T-cell (primary cell): Measurements from ENCODE around the gene CPPED1. TPM values are rescaled to one million over a fixed set of nuclear protein-coding genes. Genes with fewer than 3 reads are reported as not detected.

Source experiments
- ATAC-seq, 4 experiments: fragments of 200-7000 bp in 3 of 4; fragments of 150-1000 bp in 1 of 4; cut with Tn5 transposase; replicated peaks in 1 of 4; 1 replicate in 3 of 4; 2 replicates in 1 of 4; pipeline ENCODE4 v1.10.0; 2021; ENCODE audit warnings: moderate library complexity in 3 of 4, mild to moderate bottlenecking in 2 of 4, moderate number of reproducible peaks in 1 of 4
- CTCF ChIA-PET, 2 donors: fragments of 300-600 bp; sonication (Branson Sonifier 250); formaldehyde crosslinking; loops; one replicate each; lab custom pipeline; 2022; ENCODE audit warnings: antibody characterized with exemption in 2 of 2; lab: Charles Lee
- POLR2A ChIA-PET, 2 donors: fragments of 300-600 bp; sonication (Branson Sonifier 250); formaldehyde crosslinking; loops; one replicate each; lab custom pipeline; 2022; ENCODE audit warnings: antibody characterized with exemption in 2 of 2; lab: Charles Lee
- DNase-seq, 35 experiments: peaks; one replicate each; pipeline versions ENCODE4 v3.0.0 to v3.0.0-alpha.2; 2013 to 2023
- H3K27ac ChIP-seq: one replicate; pipeline ENCODE4 v1.5.1; 2013; ENCODE audit warnings: low read length
- H3K27me3 ChIP-seq, 2 experiments: replicated peaks in 1 of 2; 1 replicate in 1 of 2; 2 replicates in 1 of 2; pipeline versions ENCODE4 v1.6.1 to v1.7.0; 2013; ENCODE audit warnings: low read length in 1 of 2, mixed read lengths in 1 of 2; ENCODE audit not compliant: control insufficient read depth in 2 of 2, insufficient read depth in 2 of 2; ENCODE audit errors: extremely low read depth in 1 of 2
- H3K36me3 ChIP-seq, 2 donors: 1 replicate in 1 of 2; 2 replicates in 1 of 2; pipeline versions ENCODE4 v1.6.1 to v1.7.0; 2013; ENCODE audit warnings: low read length in 1 of 2; ENCODE audit not compliant: control insufficient read depth in 2 of 2, insufficient read depth in 1 of 2; ENCODE audit errors: extremely low read depth in 1 of 2
- H3K4me1 ChIP-seq, 2 experiments: 1 replicate in 1 of 2; 2 replicates in 1 of 2; pipeline versions ENCODE4 v1.6.1 to v1.7.0; 2013; ENCODE audit warnings: low read length in 2 of 2, mixed read lengths in 1 of 2; ENCODE audit not compliant: insufficient read depth in 2 of 2, control insufficient read depth in 1 of 2; ENCODE audit errors: extremely low read depth in 1 of 2
- H3K4me3 ChIP-seq, 2 donors: 1 replicate in 1 of 2; 2 replicates in 1 of 2; pipeline versions ENCODE4 v1.5.1 to v1.7.0; 2013; ENCODE audit warnings: mild to moderate bottlenecking in 2 of 2, low read length in 1 of 2, moderate library complexity in 1 of 2; ENCODE audit not compliant: control insufficient read depth in 1 of 2; ENCODE audit errors: extremely low read depth in 1 of 2
- H3K9me3 ChIP-seq: 2 replicates; pipeline ENCODE4 v1.7.0; 2013
- H3K27ac Mint-ChIP-seq, 2 donors: one replicate each; pipeline ENCODE4 v1.8.0; 2020 to 2021; ENCODE audit warnings: mild to moderate bottlenecking in 2 of 2, mixed read lengths in 2 of 2
- H3K27me3 Mint-ChIP-seq, 2 donors: one replicate each; pipeline ENCODE4 v1.8.0; 2021 to 2022; ENCODE audit warnings: mixed read lengths in 2 of 2
- H3K36me3 Mint-ChIP-seq: one replicate; pipeline ENCODE4 v1.8.0; 2021; ENCODE audit warnings: mixed read lengths
- H3K4me1 Mint-ChIP-seq, 3 donors: one replicate each; pipeline ENCODE4 v1.8.0; 2020 to 2022; ENCODE audit warnings: mixed read lengths in 3 of 3, mild to moderate bottlenecking in 1 of 3
- H3K4me3 Mint-ChIP-seq, 3 donors: one replicate each; pipeline ENCODE4 v1.8.0; 2020 to 2022; ENCODE audit warnings: mild to moderate bottlenecking in 3 of 3, mixed read lengths in 3 of 3, moderate library complexity in 3 of 3
- H3K9me3 Mint-ChIP-seq, 3 donors: one replicate each; pipeline ENCODE4 v1.8.0; 2020 to 2022; ENCODE audit warnings: mixed read lengths in 3 of 3
- WGBS: methylation state at CpG from one replicate; pipeline ENCODE4 v1.1.5; 2013; ENCODE audit warnings: missing lambda C conversion rate; ENCODE audit not compliant: insufficient coverage; 5-methylcytosine and 5-hydroxymethylcytosine counted together
- total RNA-seq, 35 experiments: library from RNA in 6 of 35; stranded (reverse) in 6 of 35; fragments of 120-200 nt in 1 of 35; gene quantifications; one replicate each; pipeline versions ENCODE4 v1.2.1 to v1.2.4 and lab custom pipeline; 2013 to 2026

The CPPED1 gene
- total RNA-seq, 5 donors from 2014 or later (not counting 1 experiment from before 2014, with no cell fraction given): 2.9 to 9.2 (median 7.5) TPM

DNA sequence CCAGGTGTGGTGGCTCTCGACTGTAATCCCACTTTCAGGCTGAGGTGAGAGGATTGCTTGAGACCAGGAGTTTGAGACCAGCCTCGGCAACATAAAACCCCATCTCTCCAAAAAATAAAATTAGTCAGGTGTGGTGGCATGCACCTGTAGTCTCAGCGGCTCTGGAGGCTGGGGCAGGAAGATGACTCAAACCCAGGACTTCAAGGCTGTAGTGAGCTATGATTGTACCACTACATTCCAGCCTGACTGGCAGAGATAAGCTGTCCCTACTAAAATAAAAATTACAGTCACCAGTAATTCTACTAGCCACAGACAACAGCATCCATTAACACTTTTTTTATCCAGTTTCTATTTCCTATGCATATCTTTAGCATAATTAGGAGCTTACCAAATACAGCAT is 176.3 kb downstream of the CPPED1 start:
- Mint-ChIP-seq H3K27ac (no peak overlapping the region), H3K27me3 (peaks cover 5 to 8% of the 10 kb centered on the region in 2 donors), H3K36me3 (no peaks in the 10 kb centered on the region), H3K4me1 (no peaks in the 10 kb centered on the region), H3K9me3 (no peaks in the 10 kb centered on the region), H3K4me3 (no peak overlapping the region)
- 17% methylated on average over 1 of the region's 3 CpGs for WGBS
- Histone ChIP-seq H3K36me3 (no peaks in the 10 kb centered on the region), H3K27ac (no peak overlapping the region), H3K27me3 (peaks cover 0 to 27% of the 10 kb centered on the region in 2 experiments), H3K4me1 (no peaks in the 10 kb centered on the region), H3K4me3 (no peak overlapping the region), H3K9me3 (no peaks in the 10 kb centered on the region)
- ChIA-PET POLR2A (no interaction called here), CTCF (no interaction called here)
- ATAC-seq (no peak), DNase-seq (no peak)

DNA sequence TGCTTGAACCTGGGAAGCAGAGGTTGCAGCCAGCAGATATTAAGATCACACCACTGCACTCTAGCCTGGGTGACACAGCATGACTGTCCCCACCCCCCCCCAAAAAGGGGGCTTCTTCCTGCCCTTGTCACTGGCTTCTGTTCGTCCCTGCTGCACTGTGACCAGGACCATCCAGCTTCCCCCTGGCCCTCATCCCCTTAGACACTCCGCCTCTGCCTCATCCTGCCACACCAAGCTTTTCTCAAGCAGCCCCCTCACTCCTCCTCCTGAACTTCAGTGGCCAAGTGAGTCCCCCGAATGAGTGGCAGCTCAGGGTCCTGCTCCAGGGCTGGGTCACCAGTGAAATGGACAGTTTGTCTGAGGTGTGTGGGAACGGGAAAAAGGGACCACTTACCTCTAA is 177.3 kb downstream of the CPPED1 start:
- no peaks in the 10 kb centered on the region for H3K36me3 Mint-ChIP-seq
- DNase-seq (no peak), ATAC-seq (no peak)
- Histone ChIP-seq H3K9me3 (no peaks in the 10 kb centered on the region), H3K27me3 (peaks cover 0 to 25% of the 10 kb centered on the region in 2 experiments), H3K4me3 (no peak overlapping the region), H3K36me3 (no peaks in the 10 kb centered on the region), H3K27ac (no peak overlapping the region), H3K4me1 (no peaks in the 10 kb centered on the region)
- no peak overlapping the region for H3K4me3 Mint-ChIP-seq
- no peak overlapping the region for H3K27ac Mint-ChIP-seq
- no peaks in the 10 kb centered on the region for H3K9me3 Mint-ChIP-seq
- H3K4me1 Mint-ChIP-seq: no peaks in the 10 kb centered on the region
- CTCF ChIA-PET: no interaction called here
- WGBS: no CpG with 5 or more reads among the region's 4 CpGs
- POLR2A ChIA-PET: no interaction called here
- H3K27me3 Mint-ChIP-seq: peaks cover 5 to 8% of the 10 kb centered on the region in 2 donors

DNA sequence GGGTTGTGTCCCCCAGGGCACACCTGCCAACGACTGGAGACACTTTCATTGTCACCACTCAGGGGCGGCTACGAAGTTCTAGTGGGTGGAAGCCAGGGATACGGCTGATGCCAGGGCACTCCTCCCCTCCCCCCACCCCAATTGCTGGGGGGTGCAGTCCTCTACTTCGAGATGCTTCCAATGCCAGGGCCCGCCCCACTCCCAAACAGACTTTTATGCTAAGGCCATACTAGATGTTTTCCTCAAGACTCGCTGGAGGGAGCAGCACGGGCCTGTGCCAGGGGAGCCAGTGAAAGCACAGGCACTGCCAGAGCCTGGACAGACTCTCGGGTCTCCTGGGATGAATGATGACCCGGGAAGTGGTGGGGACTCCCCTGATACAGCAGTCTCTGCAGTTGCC is 178.0 kb downstream of the CPPED1 start:
- peaks cover 0 to 21% of the 10 kb centered on the region in 2 experiments for H3K27me3 ChIP-seq
- H3K27me3 Mint-ChIP-seq: peaks cover 5% of the 10 kb centered on the region in 2 donors
- ChIA-PET CTCF (no interaction called here), POLR2A (no interaction called here)
- DNase-seq: no peak
- H3K9me3 ChIP-seq: no peaks in the 10 kb centered on the region
- H3K9me3 Mint-ChIP-seq: no peaks in the 10 kb centered on the region
- H3K27ac ChIP-seq: no peak overlapping the region
- ATAC-seq: no peak
- no peak overlapping the region for H3K27ac Mint-ChIP-seq
- no peaks in the 10 kb centered on the region for H3K36me3 Mint-ChIP-seq
- H3K4me1 Mint-ChIP-seq: no peaks in the 10 kb centered on the region
- no peaks in the 10 kb centered on the region for H3K36me3 ChIP-seq
- 85% methylated on average over 7 of the region's 10 CpGs for WGBS
- H3K4me3 Mint-ChIP-seq: no peak overlapping the region
- no peaks in the 10 kb centered on the region for H3K4me1 ChIP-seq
- H3K4me3 ChIP-seq: no peak overlapping the region

DNA sequence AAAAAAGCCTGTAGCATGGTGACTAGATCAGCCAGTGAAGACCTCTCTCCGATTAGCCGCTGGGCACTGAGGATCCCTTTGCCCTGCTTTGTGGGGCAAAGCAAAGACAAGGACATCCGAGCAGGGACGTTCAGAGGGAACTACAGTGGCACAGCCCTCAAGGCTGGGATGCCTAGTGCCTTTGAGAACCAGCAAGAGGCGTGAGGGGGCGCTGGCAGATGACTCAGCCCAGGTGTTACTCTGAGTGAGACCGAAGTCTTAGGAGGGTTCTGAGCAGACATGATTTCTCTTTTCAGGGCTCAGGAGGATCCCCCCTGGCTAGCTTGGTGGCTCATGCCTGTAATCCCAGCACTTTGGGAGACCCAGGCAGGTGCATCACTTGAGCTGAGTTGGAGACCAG is 178.6 kb downstream of the CPPED1 start:
- WGBS: 71% methylated on average over 7 of the region's 7 CpGs
- Mint-ChIP-seq H3K9me3 (no peaks in the 10 kb centered on the region), H3K4me3 (no peak overlapping the region), H3K27ac (no peak overlapping the region), H3K4me1 (no peaks in the 10 kb centered on the region), H3K36me3 (no peaks in the 10 kb centered on the region), H3K27me3 (peaks cover 0 to 2% of the 10 kb centered on the region in 2 donors)
- Histone ChIP-seq H3K9me3 (no peaks in the 10 kb centered on the region), H3K4me3 (no peak overlapping the region), H3K27ac (no peak overlapping the region), H3K4me1 (no peaks in the 10 kb centered on the region), H3K36me3 (no peaks in the 10 kb centered on the region), H3K27me3 (peaks cover 0 to 15% of the 10 kb centered on the region in 2 experiments)
- DNase-seq (no peak), ATAC-seq (no peak)
- ChIA-PET CTCF (no interaction called here), POLR2A (no interaction called here)

DNA sequence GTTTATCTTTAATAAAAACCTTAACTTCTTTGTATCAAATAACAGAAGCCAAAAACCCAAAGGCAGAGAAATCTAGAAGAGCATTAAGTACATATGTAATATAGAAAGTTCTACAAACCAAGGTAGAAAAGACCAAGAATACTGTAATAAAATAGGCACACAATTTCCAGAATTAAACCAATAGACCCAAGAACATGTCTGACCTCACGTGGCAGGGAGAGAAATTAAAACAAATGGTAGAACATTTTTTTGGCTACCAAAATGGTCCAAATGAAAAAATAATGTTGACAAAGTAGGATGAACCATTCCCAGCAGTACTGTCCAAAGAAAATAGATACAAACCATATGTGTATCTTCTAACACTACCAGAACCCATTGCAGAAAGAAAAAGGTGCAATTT is 183.5 kb downstream of the CPPED1 start:
- Histone ChIP-seq H3K4me1 (no peaks in the 10 kb centered on the region), H3K9me3 (no peaks in the 10 kb centered on the region), H3K4me3 (no peak overlapping the region), H3K36me3 (no peaks in the 10 kb centered on the region), H3K27me3 (peaks cover 0 to 3% of the 10 kb centered on the region in 2 experiments), H3K27ac (no peak overlapping the region)
- ATAC-seq (no peak), DNase-seq (no peak)
- H3K4me3 Mint-ChIP-seq: no peak overlapping the region
- no peak overlapping the region for H3K27ac Mint-ChIP-seq
- H3K27me3 Mint-ChIP-seq: peaks cover 0 to 3% of the 10 kb centered on the region in 2 donors
- WGBS: no CpG with 5 or more reads among the region's 1 CpG
- H3K36me3 Mint-ChIP-seq: no peaks in the 10 kb centered on the region
- POLR2A ChIA-PET: no interaction called here
- CTCF ChIA-PET: no interaction called here
- no peaks in the 10 kb centered on the region for H3K9me3 Mint-ChIP-seq
- H3K4me1 Mint-ChIP-seq: no peaks in the 10 kb centered on the region

DNA sequence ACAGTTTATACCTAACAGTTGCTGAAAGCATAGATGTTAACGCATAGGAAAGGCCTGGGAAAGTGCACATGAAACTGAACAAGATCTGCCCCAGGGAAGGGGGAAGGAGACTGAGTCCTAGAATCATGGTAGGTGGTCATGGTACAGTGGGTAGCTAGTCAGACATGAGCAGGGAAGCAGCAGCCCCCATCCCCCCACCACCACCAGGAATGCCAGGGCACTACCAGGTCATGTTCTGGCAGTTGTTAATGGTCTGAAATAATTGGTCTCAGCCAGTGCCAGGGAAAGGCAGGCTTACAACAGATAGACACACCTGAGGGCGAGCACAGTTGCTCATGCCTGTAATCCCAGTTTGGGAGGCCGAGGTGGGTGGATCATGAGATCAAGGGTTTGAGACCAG is 185.2 kb downstream of the CPPED1 start:
- ChIA-PET CTCF (interaction anchor here in 1 of 2 donors (0.6 kb wide), 1 partner anchor 39 kb away, joined by 3 read pairs; no protein-coding TSS in a partner anchor), POLR2A (no interaction called here)
- no peak overlapping the region for H3K4me3 ChIP-seq
- Mint-ChIP-seq H3K4me3 (no peak overlapping the region), H3K9me3 (no peaks in the 10 kb centered on the region), H3K27ac (no peak overlapping the region), H3K27me3 (peaks cover 0 to 3% of the 10 kb centered on the region in 2 donors), H3K4me1 (peaks cover 6 to 8% (median 6%) of the 10 kb centered on the region in 3 donors), H3K36me3 (no peaks in the 10 kb centered on the region)
- no peak for DNase-seq
- ATAC-seq: no peak
- no peaks in the 10 kb centered on the region for H3K36me3 ChIP-seq
- H3K4me1 ChIP-seq: no peaks in the 10 kb centered on the region
- 83% methylated on average over 2 of the region's 3 CpGs for WGBS
- no peak overlapping the region for H3K27ac ChIP-seq
- no peaks in the 10 kb centered on the region for H3K9me3 ChIP-seq
- H3K27me3 ChIP-seq: peaks cover 0 to 5% of the 10 kb centered on the region in 2 experiments

DNA sequence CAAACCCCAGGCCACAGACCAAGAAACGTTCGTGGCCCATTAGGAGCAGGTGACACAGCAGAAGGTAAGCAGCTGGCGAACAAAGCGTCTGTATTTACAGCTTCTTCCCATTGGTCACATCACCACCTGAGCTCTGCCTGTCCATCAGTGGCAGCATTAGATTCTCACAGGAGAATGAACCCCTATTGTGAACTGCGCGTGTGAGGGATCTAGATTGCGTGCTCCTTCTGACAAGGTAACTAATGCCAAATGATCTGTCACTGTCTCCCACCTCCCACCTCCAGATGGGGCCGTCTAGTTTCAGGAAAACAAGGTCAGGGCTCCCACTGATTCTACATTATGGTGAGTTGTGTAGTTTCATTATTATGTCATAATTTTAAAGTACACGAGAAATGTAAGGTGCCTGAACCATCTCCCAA is 186.3 kb downstream of the CPPED1 start:
- ATAC-seq: no peak

More for the DNA sequence above, 186.3 kb downstream of the CPPED1 start:
- Mint-ChIP-seq H3K27ac (no peak overlapping the region), H3K4me3 (no peak overlapping the region), H3K27me3 (peaks cover 0 to 7% of the 10 kb centered on the region in 2 donors), H3K36me3 (no peaks in the 10 kb centered on the region), H3K4me1 (peaks cover 14 to 19% (median 17%) of the 10 kb centered on the region in 3 donors), H3K9me3 (no peaks in the 10 kb centered on the region)
- WGBS: 39% methylated on average over 4 of the region's 9 CpGs
- ChIA-PET POLR2A (no interaction called here), CTCF (no interaction called here)
- no peaks in the 10 kb centered on the region for H3K4me1 ChIP-seq
- DNase-seq: no peak
- no peaks in the 10 kb centered on the region for H3K36me3 ChIP-seq
- H3K27ac ChIP-seq: no peak overlapping the region
- no peak overlapping the region for H3K4me3 ChIP-seq
- no peaks in the 10 kb centered on the region for H3K9me3 ChIP-seq
- H3K27me3 ChIP-seq: peaks cover 0 to 5% of the 10 kb centered on the region in 2 experiments
